Activated CD8-positive, alpha-beta memory T cell treated with anti-CD3 and anti-CD28 coated beads for 4 hours (primary cell): ENCODE results near the gene ALDH1A1.

Experiments
- DNase-seq, 2 donors: peaks; one replicate each; pipeline ENCODE4 v3.0.0-alpha.2; 2020; ENCODE audit warnings: low read depth in 2 of 2

ALDH1A1 gene

GRCh38 chr9:72856972-72857623, 95.8 kb downstream of the ALDH1A1 start:
- no peak for DNase-seq

GRCh38 chr9:72855890-72856523, 96.8 kb downstream of the ALDH1A1 start:
- no peak for DNase-seq

- DNase-seq: no peak
These were observed 97.5 kb downstream of the ALDH1A1 start for GRCh38 chr9:72855321-72855720.
